ENCODE measurements around the gene RBBP6.
"Not testable (repeated sequence)": the region's sequence is repeated elsewhere in the genome, so short reads cannot be mapped to it uniquely, and the experiment has no call there.

The RBBP6 gene

GRCh38 chr16:24571096-24571495, 31.7 kb downstream of the RBBP6 start:
- DNase-seq: no peak

- DNase-seq: no peak
These were observed 32.7 kb downstream of the RBBP6 start for GRCh38 chr16:24572069-24572468.

- no peak for DNase-seq
These were observed 33.8 kb downstream of the RBBP6 start for GRCh38 chr16:24573141-24573540.

DNA sequence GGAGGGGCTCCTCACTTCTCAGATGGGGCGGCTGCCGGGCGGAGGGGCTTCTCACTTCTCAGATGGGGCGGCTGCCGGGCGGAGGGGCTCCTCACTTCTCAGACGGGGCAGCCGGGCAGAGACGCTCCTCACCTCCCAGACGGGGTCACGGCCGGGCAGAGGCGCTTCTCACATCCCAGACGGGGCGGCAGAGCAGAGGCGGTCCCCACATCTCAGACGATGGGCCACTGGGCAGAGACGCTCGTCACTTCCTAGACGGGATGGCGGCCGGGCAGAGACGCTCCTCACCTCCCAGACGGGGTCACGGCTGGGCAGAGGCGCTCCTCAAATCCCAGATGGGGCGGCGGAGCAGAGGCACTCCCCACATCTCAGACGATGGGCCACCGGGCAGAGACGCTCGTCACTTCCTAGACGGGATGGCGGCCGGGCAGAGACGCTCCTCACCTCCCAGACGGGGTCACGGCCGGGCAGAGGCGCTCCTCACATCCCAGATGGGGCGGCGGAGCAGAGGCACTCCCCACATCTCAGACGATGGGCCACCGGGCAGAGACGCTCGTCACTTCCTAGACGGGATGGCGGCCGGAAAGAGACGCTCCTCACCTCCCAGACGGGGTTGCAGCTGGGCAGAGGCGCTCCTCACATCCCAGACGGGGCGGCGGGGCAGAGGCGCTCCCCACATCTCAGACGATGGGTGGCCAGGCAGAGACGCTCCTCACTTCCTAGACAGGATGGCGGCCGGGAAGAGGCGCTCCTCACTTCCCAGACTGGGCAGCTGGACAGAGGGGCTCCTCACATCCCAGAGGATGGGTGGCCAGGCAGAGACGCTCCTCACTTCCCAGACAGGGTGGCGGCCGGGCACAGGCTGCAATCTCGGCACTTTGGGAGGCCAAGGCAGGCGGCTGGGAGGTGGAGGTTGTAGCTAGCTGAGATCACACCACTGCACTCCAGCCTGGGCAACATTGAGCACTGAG, 35.4 kb downstream of the RBBP6 start:
- not testable (repeated sequence) for DNase-seq

GRCh38 chr16:24575791-24576190, 36.4 kb downstream of the RBBP6 start:
- DNase-seq: not testable (repeated sequence)

DNA sequence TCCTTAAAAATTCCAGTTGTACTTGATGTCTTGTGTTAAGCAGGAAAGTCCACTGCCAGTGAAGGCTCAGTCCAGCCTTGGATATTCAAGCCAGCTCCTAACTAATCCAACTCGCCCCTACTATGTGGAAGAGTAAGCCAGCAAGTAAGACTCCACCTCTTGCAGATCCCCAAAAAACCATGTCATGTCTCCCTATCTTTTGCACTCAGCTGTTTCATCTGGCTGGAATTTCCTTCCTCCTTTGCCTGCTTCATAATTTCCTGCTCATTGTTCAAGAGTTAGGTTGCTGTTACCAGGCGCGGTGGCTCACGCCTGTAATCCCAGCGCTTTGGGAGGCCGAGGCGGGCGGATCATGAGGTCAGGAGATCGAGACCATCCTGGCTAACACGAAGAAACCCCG, 37.8 kb downstream of the RBBP6 start:
- no peak for DNase-seq

GRCh38 chr16:24580665-24581064, 41.3 kb downstream of the RBBP6 start:
- no peak for DNase-seq

GRCh38 chr16:24583494-24583893, 44.1 kb downstream of the RBBP6 start:
- DNase-seq: no peak

DNA sequence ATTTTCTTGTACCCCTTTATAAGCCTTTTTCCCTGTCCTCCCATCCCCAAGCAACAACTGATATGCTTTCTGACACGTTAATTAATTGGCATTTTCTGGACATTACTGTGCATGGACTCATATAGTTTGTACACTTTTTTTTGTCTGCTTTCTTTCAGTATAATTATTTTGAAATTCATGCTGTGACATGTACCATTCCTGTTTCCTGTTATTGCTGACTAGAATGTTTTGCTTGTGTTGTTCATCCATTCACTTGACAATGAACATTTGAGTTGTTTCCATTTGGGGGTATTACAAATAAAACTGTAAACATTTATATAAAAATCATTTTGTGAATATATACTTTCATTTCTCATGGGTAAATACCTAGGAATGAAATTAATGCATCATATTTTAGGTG, 50.6 kb downstream of the RBBP6 start:
- no peak for DNase-seq

DNA sequence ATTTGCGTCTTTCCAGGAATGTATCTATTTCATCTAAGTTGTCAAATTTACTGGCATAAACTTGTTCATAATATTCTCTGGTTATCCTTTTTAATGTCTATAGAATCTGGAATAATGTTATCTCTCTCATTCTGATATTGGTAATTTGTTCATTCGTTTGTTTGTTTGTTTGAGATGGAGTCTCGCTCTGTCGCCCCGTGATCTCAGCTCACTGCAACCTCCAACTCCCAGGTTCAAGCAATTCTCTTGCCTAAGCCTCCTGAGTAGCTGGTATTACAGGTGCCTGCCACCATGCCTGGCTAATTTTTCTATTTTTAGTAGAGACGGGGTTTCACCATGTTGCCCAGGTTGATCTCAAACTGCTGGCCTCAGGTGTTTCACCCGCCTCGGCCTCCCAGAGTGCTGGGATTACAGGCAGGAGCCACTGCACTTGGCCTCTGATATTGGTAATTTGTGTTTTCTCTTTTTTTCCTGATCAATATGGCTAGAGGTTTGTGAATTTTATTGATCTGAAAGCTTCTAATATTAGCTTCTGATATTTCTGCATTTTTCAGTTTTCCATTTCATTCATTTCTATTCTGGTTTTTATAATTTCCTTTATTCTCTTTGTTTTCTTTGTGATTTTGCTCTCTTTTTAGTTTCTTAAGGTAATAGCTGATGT, 59.5 kb downstream of the RBBP6 start:
- no peak for DNase-seq

GRCh38 chr16:24609417-24609739, 70.0 kb downstream of the RBBP6 start:
- DNase-seq: no peak

DNA sequence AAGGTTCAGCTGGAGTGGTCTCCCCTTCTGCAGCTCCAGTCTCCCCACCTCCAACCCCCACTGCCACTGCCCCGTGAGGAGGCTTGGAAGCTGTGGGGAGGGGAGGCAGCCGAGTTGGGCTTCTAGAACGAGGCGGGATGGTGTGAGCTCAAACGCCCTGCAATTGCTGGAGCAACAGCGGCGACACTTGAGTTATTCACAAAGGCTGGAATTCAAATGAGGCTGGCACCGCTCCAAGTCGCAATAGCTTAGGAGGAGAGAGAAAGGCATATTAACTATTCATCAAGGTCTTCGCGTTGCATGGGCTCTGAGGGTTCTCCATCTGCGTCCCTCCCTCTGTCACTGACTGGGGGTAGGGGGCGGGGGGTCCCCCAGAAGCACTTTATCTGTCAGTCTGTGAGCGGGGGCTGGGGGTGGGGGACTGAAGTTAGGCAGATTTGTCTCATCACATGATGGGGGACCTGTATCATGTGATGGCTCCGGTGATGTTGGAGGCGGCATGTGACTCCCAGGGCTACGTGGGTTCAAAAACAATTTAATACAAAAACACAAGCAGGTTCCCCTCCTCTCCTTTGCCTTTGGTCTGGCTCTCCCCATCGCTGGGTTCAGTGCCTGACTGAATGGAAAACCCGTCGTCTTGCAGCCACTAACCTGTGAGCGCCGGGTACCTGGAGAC, 70.5 kb downstream of the RBBP6 start:
- no peak for DNase-seq

DNA sequence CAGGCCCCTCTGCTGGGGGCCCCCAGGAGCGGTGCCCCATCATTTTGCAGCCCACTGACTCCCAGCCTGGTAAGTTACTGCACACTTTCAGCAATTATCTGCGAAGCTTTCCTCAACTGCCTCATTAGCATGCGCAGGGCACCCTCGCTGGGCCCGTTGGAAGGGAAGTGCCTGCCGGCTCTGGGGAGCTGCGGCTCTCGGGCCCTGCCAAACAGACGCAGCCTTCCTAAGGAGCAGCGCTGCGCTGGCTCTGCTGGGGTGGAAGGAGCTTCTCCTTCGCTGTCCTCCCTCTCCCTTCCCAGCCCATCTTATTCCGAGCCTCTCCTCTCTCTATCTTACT, 71.0 kb downstream of the RBBP6 start:
- DNase-seq: no peak

- DNase-seq: no peak
These were observed 71.9 kb downstream of the RBBP6 start for GRCh38 chr16:24611310-24611709.

- DNase-seq: no peak
These were observed 73.3 kb downstream of the RBBP6 start for GRCh38 chr16:24612656-24613055.

- DNase-seq: not testable (repeated sequence)
These were observed 73.9 kb downstream of the RBBP6 start for GRCh38 chr16:24613267-24613666.

- no peak for DNase-seq
These were observed 78.1 kb downstream of the RBBP6 start for GRCh38 chr16:24617502-24617901.
